ENCODE results near the gene PRSS53.

The PRSS53 gene

DNA sequence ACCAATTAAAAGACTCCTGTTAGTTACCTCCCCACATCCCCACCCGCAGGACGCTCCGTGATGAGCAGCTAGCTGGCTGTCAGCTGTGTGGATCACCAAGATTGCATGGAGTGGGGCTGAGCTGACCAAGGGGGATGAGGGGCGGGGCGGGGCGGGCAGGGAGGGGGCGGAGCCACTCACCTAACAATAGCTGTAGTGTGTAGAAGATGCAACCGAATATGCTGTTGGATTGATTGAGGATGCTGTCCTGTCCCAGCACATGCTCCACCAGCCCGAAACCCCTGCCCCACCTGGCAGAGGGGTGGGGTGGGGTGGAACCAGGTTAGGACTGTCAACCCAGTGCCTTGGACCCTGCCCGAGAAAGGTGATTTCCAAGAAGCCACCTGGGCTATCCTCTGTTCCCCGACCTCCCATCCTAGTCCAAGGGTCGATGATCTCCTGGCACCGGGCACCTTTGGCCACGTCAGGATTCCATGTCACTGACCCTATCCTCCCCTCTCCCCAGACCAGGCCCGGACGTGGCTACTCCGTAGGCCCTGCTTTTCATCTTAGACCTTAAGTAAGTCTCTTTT lies 4.5 kb upstream of the PRSS53 start:
- DNase-seq: no peak

DNA sequence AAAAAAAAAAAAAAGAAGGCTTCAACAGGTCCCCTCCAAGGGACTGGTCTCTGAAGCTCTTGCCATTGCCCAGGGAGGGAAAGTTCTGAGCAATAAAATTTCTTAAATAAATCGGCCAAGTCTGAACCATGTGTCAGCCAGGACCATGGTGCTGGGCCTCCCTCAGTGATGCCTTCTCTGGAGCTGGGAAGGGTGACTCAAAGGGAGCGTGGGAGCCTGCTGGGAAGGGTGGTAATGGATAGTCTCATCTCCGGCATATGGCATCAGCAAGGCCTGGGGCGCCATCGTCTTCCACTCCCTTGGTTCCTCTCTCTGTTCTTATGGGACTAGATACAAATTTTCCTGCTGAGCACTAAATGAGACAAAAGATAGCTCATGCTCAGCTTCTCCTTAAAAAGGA lies 3.6 kb upstream of the PRSS53 start:
- no peak for DNase-seq

GRCh38 chr16:31090540-31090939 lies 1.8 kb upstream of the PRSS53 start:
- DNase-seq: no peak

- DNase-seq: no peak
Observed at GRCh38 chr16:31089199-31089598, 456 bp upstream of the PRSS53 start.

DNA sequence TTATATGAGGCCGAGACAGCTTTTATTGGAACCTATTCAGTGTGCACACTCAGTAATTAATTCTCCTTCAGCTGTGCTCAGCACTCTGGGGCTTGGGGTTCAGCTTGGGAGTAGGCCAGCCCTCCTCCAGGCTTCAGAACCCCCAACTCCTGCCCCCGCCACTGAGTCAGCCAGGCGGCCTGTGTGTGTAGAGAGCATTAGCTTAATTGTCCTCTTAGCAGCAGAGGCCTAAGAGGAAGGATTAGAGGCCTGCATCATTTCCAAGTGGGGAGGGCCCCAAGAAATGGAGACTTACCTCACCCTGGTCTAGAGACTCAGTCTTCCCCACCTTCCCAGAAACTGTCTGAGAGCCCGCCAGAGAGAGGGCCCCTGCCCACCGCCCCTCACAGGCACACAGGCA lies 772 bp downstream of the PRSS53 start:
- no peak for DNase-seq

- no peak for DNase-seq
Observed at GRCh38 chr16:31087481-31087880, 1.3 kb downstream of the PRSS53 start.

DNA sequence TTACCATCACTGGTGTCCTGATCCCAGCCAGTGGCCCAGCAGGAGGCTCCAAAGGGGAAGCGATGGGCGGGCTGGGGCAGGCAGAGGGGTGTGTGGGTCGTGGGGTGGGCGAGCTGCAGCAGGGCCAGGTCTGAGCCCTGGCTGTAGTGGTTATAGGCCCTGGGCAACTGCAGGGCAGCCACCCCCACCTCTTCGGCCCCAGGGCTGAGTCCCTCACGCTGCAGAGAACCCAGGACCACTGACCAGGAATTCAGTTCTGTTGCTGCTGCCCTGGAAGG lies 2.2 kb downstream of the PRSS53 start:
- DNase-seq: no peak

GRCh38 chr16:31085873-31086628 lies 2.7 kb downstream of the PRSS53 start:
- DNase-seq: no peak

GRCh38 chr16:31085411-31085810 lies 3.3 kb downstream of the PRSS53 start:
- DNase-seq: no peak

DNA sequence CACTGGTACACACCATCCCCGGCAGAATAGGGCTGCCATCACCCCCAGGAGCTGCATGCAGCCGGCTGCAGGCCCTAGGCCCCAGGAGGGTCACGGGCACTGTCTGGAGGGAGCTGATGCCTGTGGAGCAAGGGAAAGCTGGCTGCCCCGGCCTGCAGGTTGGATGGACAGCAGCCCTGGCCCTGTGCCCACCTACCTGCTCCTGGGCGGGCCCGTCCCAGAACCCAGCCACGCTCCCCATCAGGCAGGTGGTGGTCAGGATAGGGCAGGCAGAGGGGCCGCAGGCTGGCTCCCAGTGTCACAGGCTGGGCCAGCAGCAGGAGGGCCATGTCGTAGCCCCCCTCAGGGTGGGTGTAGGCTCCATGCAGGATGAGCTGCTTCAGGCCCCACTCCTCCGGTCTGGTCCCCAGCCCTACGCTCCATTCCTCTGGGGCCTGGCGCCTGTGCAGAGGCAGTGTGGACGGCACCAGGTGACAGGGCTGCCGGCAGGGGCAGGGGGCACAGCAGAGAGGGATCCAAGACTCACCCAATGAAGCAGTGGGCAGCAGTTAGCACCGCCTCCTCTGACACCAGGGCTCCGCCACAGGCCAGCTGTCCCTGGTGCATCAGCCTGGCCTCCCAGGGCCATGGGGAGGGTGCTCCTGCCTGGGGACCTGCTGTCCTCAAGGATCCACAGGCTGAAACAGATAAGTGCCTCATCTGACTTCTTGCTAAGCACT lies 4.0 kb downstream of the PRSS53 start:
- no peak for DNase-seq

- DNase-seq: no peak
Observed at GRCh38 chr16:31083981-31084380, 4.8 kb downstream of the PRSS53 start.

DNA sequence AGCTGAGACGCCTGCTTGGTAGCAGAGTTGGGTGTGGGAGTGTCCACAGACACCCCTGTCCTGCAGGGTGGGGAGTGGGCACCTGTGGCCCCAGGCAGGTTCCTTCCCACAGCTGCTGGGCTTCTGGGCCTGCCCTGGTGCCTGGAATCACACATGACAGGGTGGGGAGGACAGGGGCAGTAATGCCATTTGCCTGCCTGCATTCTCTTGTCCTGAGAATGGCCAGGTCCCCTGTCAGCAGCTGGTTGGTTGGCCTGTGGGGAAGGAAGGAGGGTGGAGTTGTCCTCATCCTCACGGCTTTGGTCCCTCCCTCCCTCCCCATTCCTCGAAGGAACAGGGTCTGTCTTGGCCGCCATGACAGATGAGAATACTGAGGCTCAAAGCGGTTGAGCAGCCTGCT lies 5.2 kb downstream of the PRSS53 start:
- DNase-seq: no peak

DNA sequence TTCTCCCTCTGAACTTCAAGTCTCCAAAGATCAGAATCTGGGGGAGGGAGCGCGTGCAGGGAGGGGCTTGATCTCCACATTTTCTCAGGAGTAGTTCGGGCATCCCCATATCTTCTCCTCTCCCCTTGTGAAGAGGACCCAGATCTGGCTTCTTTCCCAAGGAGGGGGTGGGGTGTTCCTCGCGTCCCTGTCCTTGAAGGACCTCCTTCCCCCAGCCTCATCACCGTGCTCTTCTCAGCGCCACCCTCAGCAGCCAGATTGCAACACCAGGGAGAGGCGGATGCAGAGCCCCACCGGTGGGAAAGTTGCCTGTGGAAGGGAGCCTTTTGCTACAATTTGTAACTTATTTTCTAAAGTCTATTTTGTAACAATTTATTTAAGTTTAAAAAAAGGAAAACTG lies 5.7 kb downstream of the PRSS53 start:
- DNase-seq: no peak

DNA sequence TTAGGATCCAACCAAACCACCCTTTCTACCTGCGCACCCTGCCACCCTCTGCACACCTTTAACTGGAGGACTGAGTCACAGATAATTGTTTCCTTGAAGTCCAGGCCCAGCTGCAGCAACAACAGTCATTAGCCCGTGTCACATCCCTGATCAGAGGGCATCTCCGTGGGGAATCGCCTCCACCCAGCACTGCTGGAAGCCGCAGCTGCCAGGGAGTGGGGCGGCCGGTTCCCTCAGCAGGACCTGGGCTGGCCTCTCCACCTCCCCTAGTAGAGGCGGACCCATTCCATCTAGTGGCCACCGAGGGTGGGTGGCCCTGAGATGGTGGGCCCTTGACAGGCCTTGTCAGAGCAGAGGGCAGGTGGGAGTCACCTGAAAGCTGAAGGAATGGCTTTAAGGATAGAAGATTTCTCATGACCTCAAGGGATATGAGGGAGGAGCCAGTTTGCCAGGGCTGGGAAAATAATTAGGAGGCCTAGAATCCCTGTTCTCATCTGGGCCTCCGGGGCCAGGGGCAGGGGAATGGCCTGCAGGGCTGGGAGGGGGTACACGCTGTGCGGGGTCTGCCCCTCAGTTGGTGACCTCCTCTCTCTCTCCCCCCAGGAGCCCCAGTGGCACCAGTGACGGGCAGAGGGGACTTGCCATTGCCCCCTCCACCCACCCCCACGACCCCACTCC lies 6.2 kb downstream of the PRSS53 start:
- no peak for DNase-seq

- no peak for DNase-seq
Observed at GRCh38 chr16:31081428-31082351, 7.1 kb downstream of the PRSS53 start.

DNA sequence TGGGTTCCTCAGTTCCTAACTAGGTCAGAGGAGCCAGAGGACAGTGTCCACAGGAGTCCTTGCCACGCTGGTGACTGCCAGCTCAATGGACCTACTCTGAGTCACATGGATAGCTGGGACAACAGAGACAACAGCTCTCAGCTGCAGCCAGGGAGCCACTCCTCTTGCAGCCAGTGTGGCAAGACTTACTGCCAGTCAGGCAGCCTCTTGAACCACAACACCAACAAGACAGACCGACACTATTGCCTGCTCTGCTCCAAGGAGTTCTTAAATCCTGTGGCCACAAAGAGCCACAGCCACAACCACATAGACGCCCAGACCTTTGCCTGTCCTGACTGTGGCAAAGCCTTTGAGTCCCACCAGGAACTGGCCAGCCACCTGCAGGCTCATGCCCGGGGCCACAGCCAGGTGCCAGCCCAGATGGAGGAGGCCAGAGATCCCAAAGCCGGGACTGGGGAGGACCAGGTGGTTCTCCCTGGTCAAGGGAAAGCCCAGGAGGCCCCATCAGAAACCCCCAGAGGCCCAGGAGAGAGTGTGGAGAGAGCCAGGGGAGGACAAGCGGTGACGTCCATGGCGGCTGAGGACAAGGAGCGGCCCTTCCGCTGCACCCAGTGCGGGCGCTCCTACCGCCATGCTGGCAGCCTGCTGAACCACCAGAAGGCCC lies 7.9 kb downstream of the PRSS53 start:
- DNase-seq: no peak

- DNase-seq: no peak
Observed at GRCh38 chr16:31080035-31080629, 8.6 kb downstream of the PRSS53 start.

DNA sequence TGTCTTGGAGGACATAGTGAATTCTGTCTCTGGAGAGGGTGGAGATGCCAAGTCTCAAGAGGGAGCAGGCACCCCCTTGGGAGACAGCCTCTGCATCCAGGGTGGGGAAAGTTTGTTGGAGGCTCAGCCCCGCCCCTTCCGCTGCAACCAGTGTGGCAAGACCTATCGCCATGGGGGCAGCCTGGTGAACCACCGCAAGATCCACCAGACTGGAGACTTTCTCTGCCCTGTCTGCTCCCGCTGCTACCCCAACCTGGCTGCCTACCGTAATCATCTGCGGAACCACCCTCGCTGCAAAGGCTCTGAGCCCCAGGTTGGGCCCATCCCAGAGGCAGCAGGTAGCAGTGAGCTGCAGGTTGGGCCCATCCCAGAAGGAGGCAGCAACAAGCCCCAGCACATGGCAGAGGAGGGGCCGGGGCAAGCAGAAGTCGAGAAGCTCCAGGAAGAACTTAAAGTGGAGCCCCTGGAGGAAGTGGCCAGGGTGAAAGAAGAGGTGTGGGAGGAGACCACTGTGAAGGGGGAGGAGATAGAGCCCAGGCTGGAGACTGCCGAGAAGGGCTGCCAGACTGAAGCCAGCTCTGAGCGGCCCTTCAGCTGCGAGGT lies 9.3 kb downstream of the PRSS53 start:
- DNase-seq: no peak

- no peak for DNase-seq
Observed at GRCh38 chr16:31078597-31079341, 10.0 kb downstream of the PRSS53 start.

- no peak for DNase-seq
Observed at GRCh38 chr16:31077592-31078396, 10.9 kb downstream of the PRSS53 start.
